OCI-LY3 (cell line): ENCODE data around the gene KLHL29.
"Not testable (repeated sequence)": the region's sequence is repeated elsewhere in the genome, so short reads cannot be mapped to it uniquely, and the experiment has no call there.

Source experiments
- H2AFZ ChIP-seq: fragments of 200-600, 300-600 bp; shearing (Covaris generic); 2 replicates; pipeline ENCODE4 v1.6.0; 2014; ENCODE audit warnings: antibody characterized with exemption, low read depth, low read length
- H3K27ac ChIP-seq: fragments of 200-600, 300-600 bp; sonication (generic); 2 replicates; pipeline ENCODE4 v1.5.1; 2014; ENCODE audit warnings: mild to moderate bottlenecking, low read length, moderate library complexity, mixed read lengths
- H3K27me3 ChIP-seq: fragments of 200-600, 300-600 bp; sonication (generic); 2 replicates; pipeline ENCODE4 v1.6.1; 2014; ENCODE audit warnings: low read depth, low read length, mixed read lengths
- H3K36me3 ChIP-seq: fragments of 200-600, 300-600 bp; sonication (generic); replicated peaks from 2 replicates; pipeline ENCODE3; 2014; ENCODE audit warnings: low read depth, low read length, mixed read lengths
- H3K4me1 ChIP-seq: fragments of 300-600, 200-600 bp; sonication (generic); 2 replicates; pipeline ENCODE4 v1.6.1; 2014; ENCODE audit warnings: low read length, mixed read lengths
- H3K4me2 ChIP-seq: fragments of 200-600, 300-600 bp; sonication (generic); 2 replicates; pipeline ENCODE4 v1.6.1; 2014; ENCODE audit warnings: low read length, mixed read lengths
- H3K4me3 ChIP-seq: fragments of 300-600, 200-600 bp; sonication (generic); 2 replicates; pipeline ENCODE4 v1.5.1; 2014; ENCODE audit warnings: antibody characterized with exemption, mild to moderate bottlenecking, low read length, moderate library complexity
- H3K79me2 ChIP-seq: fragments of 300-600, 200-600 bp; shearing (Covaris generic); 2 replicates; pipeline ENCODE4 v1.6.1; 2014; ENCODE audit warnings: mild to moderate bottlenecking, low read length, mixed read lengths
- H3K9ac ChIP-seq: fragments of 300-600, 200-600 bp; shearing (Covaris generic); 2 replicates; pipeline ENCODE4 v1.6.0; 2014; ENCODE audit warnings: mild to moderate bottlenecking, low read length, moderate library complexity
- H3K9me3 ChIP-seq: fragments of 200-600, 300-600 bp; shearing (Covaris generic); 2 replicates; pipeline ENCODE4 v1.6.1; 2014; ENCODE audit warnings: low read length, mixed read lengths; ENCODE audit not compliant: insufficient read depth
- H4K20me1 ChIP-seq: fragments of 200-600, 300-600 bp; sonication (generic); 2 replicates; pipeline ENCODE4 v1.6.1; 2016; ENCODE audit warnings: low read length, mixed read lengths; ENCODE audit not compliant: insufficient read depth
- CTCF ChIP-seq: fragments of 200-600, 300-600 bp; sonication (generic); IDR thresholded peaks from 2 replicates; pipeline ENCODE4 v1.5.1; 2014; ENCODE audit warnings: antibody characterized with exemption, low read length, low read depth
- EZH2phosphoT487 ChIP-seq: fragments of 200-600 bp; shearing (Covaris generic); IDR thresholded peaks from 2 replicates; pipeline ENCODE4 v1.6.1; 2018; ENCODE audit warnings: antibody characterized with exemption, mixed run types, low read depth

KLHL29 gene

GRCh38 chr2:23721454-23721826 lies 336.5 kb downstream of the KLHL29 start:
- no peaks in the 10 kb centered on the region for H4K20me1 ChIP-seq
- no peak overlapping the region for H3K4me3 ChIP-seq
- H3K36me3 ChIP-seq: peaks cover 23% of the 10 kb centered on the region
- H3K4me1 ChIP-seq: no peaks in the 10 kb centered on the region
- no peak overlapping the region for H2AFZ ChIP-seq
- no peak for TF ChIP-seq CTCF
- no peak for TF ChIP-seq EZH2phosphoT487
- no peaks in the 10 kb centered on the region for H3K27me3 ChIP-seq
- H3K27ac ChIP-seq: no peak overlapping the region
- H3K9ac ChIP-seq: no peak overlapping the region
- no peak overlapping the region for H3K4me2 ChIP-seq
- H3K9me3 ChIP-seq: peaks cover 8% of the 10 kb centered on the region; the same call in 1 of the 2 replicates
- no peaks in the 10 kb centered on the region for H3K79me2 ChIP-seq

DNA sequence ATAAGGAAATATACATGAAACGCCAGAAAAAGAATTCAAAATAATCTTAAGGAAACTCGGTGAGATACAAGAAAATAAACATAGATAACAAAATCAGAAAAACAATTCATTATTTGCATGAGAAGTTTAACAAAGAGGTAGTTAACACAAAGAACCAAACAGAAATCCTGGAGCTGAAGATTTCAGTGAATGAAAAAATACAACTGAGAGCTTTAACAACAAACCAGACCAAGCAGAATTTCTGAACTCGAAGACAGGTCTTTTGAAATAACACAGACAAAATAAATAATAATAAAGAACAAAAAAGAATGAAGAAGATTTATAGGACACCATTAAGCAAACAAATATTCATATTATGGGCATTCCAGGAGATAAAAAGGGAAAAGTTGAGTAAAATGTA lies 337.3 kb downstream of the KLHL29 start:
- Histone ChIP-seq H3K4me2 (no peak overlapping the region), H3K9ac (no peak overlapping the region), H4K20me1 (no peaks in the 10 kb centered on the region), H3K79me2 (no peaks in the 10 kb centered on the region), H3K27me3 (no peaks in the 10 kb centered on the region), H3K4me1 (no peaks in the 10 kb centered on the region), H2AFZ (no peak overlapping the region), H3K36me3 (peaks cover 23% of the 10 kb centered on the region), H3K27ac (no peak overlapping the region), H3K9me3 (peaks cover 8% of the 10 kb centered on the region; the same call in 1 of the 2 replicates), H3K4me3 (no peak overlapping the region)
- TF ChIP-seq EZH2phosphoT487: no peak
- TF ChIP-seq CTCF: no peak

DNA sequence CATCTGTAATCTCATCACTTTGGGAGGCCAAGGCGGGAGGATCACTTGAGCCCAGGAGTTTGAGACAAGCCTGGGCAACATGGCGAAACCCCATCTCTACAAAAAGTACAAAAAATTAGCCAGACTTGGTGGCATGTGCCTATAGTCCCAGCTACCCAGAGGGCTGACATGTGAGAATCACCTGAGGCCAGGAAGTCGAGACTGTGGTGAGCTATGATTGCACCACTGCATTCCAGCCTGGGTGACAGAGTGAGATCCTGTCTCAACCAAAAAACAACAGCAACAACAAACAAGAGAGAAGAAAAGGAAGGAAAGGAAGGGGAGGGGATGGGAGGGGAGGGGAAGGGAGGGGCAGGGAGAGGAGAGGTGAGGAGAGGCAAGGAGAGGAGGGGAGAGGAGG lies 338.1 kb downstream of the KLHL29 start:
- H3K9me3 ChIP-seq, H3K27me3 ChIP-seq, H3K27ac ChIP-seq, H4K20me1 ChIP-seq, H3K79me2 ChIP-seq, H3K9ac ChIP-seq, H3K4me2 ChIP-seq, H2AFZ ChIP-seq, H3K4me1 ChIP-seq, H3K4me3 ChIP-seq: not testable (repeated sequence)
- H3K36me3 ChIP-seq: peaks cover 23% of the 10 kb centered on the region

- Histone ChIP-seq H3K4me1 (no peaks in the 10 kb centered on the region), H3K9me3 (no peaks in the 10 kb centered on the region), H3K4me2 (no peak overlapping the region), H3K9ac (no peak overlapping the region), H3K4me3 (no peak overlapping the region), H4K20me1 (no peaks in the 10 kb centered on the region), H3K36me3 (no peaks in the 10 kb centered on the region), H3K27ac (no peak overlapping the region), H3K27me3 (no peaks in the 10 kb centered on the region), H2AFZ (no peak overlapping the region), H3K79me2 (no peaks in the 10 kb centered on the region)
- no peak for TF ChIP-seq CTCF
- TF ChIP-seq EZH2phosphoT487: no peak
Observed at GRCh38 chr2:23734416-23734815, 349.4 kb downstream of the KLHL29 start.

GRCh38 chr2:23736783-23737182 lies 351.8 kb downstream of the KLHL29 start:
- not testable (repeated sequence) for H3K9me3 ChIP-seq, H3K79me2 ChIP-seq, H3K9ac ChIP-seq, H3K4me3 ChIP-seq, H4K20me1 ChIP-seq, H3K4me2 ChIP-seq, H2AFZ ChIP-seq, H3K27ac ChIP-seq, H3K27me3 ChIP-seq, H3K36me3 ChIP-seq, H3K4me1 ChIP-seq
